CD1c-positive myeloid dendritic cell (primary cell): ENCODE measurements around the gene RTRAF.

Source experiments
- DNase-seq: peaks from one replicate; pipeline ENCODE4 v3.0.0-alpha.2; 2016; ENCODE audit errors: extremely low spot score

The RTRAF gene

GRCh38 chr14:52049721-52050588 lies 60.6 kb downstream of the RTRAF start:
- DNase-seq: no peak

- no peak for DNase-seq
Measured at GRCh38 chr14:52051251-52051650, 61.9 kb downstream of the RTRAF start.

GRCh38 chr14:52051871-52052270 lies 62.5 kb downstream of the RTRAF start:
- DNase-seq: no peak

GRCh38 chr14:52052288-52052943 lies 63.1 kb downstream of the RTRAF start:
- no peak for DNase-seq

GRCh38 chr14:52053044-52053443 lies 63.7 kb downstream of the RTRAF start:
- no peak for DNase-seq

GRCh38 chr14:52054678-52055077 lies 65.3 kb downstream of the RTRAF start:
- DNase-seq: no peak

- no peak for DNase-seq
Measured at GRCh38 chr14:52055167-52055566, 65.8 kb downstream of the RTRAF start.

- no peak for DNase-seq
Measured at GRCh38 chr14:52058341-52058740, 69.0 kb downstream of the RTRAF start.

- DNase-seq: no peak
Measured at GRCh38 chr14:52059649-52060048, 70.3 kb downstream of the RTRAF start.

- no peak for DNase-seq
Measured at GRCh38 chr14:52060080-52060479, 70.7 kb downstream of the RTRAF start.
